ENCODE measurements around the gene CCDC93. TPM values are rescaled to one million over a fixed set of nuclear protein-coding genes. Genes with fewer than 3 reads are reported as not detected.

The CCDC93 gene
- total RNA-seq, 1 donor from 2014 or later: 39.1 TPM

DNA sequence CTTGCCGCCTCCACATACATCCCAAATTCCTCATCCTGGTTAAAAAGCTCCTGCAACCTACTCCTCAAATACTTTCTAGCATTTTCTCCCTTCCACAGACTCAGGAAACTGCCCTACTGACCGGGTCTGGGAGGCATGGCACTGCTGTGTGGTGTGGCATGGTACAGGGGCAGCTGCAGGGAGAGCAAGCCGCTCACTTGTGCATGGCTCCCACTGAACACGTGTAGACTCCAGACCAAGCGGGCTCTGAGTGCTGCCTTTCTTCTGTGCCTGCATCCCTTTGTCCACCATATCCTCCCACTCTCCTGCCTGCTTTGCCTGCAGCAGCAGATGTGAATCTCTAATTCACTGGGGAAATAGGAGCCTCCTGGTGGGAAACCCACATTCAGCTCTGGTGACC lies 72.2 kb downstream of the CCDC93 start:
- Mint-ChIP-seq H3K36me3 (ENCODE audit: low read depth) (peaks cover 4% of the 10 kb centered on the region), H3K9me3 (no peaks in the 10 kb centered on the region)
- DNase-seq (ENCODE audit: low read depth, low spot score): no peak

DNA sequence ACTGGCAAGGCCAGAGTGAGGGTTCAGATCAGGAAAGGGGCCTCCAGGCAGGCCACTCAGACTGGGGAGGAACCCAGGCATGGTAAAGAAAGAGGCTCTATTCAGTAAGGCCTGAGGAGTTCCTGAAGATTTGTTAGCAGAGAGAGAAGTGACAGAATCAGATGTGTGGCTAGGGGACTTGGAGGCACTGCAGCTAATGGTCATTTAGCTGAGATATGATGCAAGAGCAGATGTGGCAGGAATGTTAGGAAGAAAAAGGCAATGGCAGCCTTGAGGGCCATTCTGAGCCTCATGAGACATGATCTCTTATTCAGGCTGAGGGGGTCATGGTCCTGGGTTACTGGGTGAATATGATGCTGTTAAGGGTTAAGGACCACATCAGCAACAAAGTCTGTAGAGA lies 73.4 kb downstream of the CCDC93 start:
- no peak overlapping the region for H3K4me3 Mint-ChIP-seq
- TF ChIP-seq, protein P1, sequence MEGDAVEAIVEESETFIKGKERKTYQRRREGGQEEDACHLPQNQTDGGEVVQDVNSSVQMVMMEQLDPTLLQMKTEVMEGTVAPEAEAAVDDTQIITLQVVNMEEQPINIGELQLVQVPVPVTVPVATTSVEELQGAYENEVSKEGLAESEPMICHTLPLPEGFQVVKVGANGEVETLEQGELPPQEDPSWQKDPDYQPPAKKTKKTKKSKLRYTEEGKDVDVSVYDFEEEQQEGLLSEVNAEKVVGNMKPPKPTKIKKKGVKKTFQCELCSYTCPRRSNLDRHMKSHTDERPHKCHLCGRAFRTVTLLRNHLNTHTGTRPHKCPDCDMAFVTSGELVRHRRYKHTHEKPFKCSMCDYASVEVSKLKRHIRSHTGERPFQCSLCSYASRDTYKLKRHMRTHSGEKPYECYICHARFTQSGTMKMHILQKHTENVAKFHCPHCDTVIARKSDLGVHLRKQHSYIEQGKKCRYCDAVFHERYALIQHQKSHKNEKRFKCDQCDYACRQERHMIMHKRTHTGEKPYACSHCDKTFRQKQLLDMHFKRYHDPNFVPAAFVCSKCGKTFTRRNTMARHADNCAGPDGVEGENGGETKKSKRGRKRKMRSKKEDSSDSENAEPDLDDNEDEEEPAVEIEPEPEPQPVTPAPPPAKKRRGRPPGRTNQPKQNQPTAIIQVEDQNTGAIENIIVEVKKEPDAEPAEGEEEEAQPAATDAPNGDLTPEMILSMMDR (conservative IDR thresholded peaks at IDR 0.05): no peak
- no peak for DNase-seq (ENCODE audit: low read depth, low spot score)
- H3K27me3 Mint-ChIP-seq (ENCODE audit: low read depth): no peaks in the 10 kb centered on the region
- H3K27ac Mint-ChIP-seq (ENCODE audit: unreplicated experiment): no peak overlapping the region
- no peaks in the 10 kb centered on the region for H3K4me1 Mint-ChIP-seq
- peaks cover 4% of the 10 kb centered on the region for H3K36me3 Mint-ChIP-seq (ENCODE audit: low read depth)
- H3K9me3 Mint-ChIP-seq: no peaks in the 10 kb centered on the region

More for the DNA sequence above, 72.2 kb downstream of the CCDC93 start:
- no peak overlapping the region for H3K27ac Mint-ChIP-seq (ENCODE audit: unreplicated experiment)
- TF ChIP-seq, protein P1 (conservative IDR thresholded peaks at IDR 0.05): no peak
- H3K4me3 Mint-ChIP-seq: no peak overlapping the region
- no peaks in the 10 kb centered on the region for H3K27me3 Mint-ChIP-seq (ENCODE audit: low read depth)
- no peaks in the 10 kb centered on the region for H3K4me1 Mint-ChIP-seq

DNA sequence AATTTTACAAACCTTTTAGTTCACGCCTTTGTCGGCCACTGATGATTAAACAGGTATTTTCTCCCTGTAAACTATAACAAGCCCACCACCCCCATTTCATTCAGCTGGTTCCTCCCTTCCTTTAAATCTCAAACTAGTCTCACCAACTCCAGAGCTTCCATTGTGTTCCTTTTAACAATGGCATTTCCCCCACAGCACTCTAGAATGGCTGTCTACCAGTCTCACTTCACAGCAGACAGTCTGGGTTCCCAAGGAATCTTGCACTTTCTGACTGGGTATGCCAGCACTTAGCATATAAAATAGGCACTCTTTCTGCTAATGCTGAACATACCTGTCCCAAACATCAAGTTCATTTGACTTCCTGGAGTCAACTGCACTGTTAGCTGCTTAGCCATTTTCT lies 75.3 kb downstream of the CCDC93 start:
- H3K27ac Mint-ChIP-seq (ENCODE audit: unreplicated experiment): no peak overlapping the region
- DNase-seq (ENCODE audit: low read depth, low spot score): no peak
- no peaks in the 10 kb centered on the region for H3K9me3 Mint-ChIP-seq
- no peaks in the 10 kb centered on the region for H3K27me3 Mint-ChIP-seq (ENCODE audit: low read depth)
- H3K36me3 Mint-ChIP-seq (ENCODE audit: low read depth): peaks cover 9% of the 10 kb centered on the region
- TF ChIP-seq, protein P1 (conservative IDR thresholded peaks at IDR 0.05): no peak
- no peak overlapping the region for H3K4me3 Mint-ChIP-seq
- H3K4me1 Mint-ChIP-seq: no peaks in the 10 kb centered on the region

DNA sequence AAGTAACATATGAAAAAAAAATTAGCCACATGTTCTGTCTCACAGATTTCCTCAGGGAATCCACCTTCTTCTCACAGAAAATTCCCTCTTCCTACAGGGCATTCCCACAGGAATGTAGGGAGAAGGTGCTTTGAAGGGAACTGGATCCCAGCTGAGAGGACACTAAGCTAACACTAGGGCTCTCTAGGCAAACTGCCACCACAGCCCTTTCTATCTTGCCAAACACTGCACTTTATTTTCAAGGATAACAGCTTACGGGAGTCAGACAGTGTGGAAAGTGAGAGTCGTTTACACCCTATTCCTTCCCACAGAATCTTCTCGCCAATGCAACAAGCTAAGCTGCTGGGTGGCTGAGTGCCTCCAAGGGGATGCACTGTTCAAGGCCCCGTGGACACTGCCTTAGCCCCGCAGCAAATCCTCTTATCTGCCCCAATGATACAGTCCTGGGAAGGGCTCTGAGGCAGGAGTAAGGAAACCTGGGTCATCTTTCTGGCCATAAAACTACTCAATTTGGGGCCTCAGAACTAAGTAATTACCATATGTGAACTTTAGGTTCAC lies 76.9 kb downstream of the CCDC93 start:
- H3K27me3 Mint-ChIP-seq (ENCODE audit: low read depth): no peaks in the 10 kb centered on the region
- DNase-seq (ENCODE audit: low read depth, low spot score): no peak
- no peak overlapping the region for H3K27ac Mint-ChIP-seq (ENCODE audit: unreplicated experiment)
- H3K9me3 Mint-ChIP-seq: no peaks in the 10 kb centered on the region
- H3K4me3 Mint-ChIP-seq: no peak overlapping the region
- H3K4me1 Mint-ChIP-seq: no peaks in the 10 kb centered on the region
- H3K36me3 Mint-ChIP-seq (ENCODE audit: low read depth): peaks cover 12% of the 10 kb centered on the region
- TF ChIP-seq, protein P1 (conservative IDR thresholded peaks at IDR 0.05): no peak

DNA sequence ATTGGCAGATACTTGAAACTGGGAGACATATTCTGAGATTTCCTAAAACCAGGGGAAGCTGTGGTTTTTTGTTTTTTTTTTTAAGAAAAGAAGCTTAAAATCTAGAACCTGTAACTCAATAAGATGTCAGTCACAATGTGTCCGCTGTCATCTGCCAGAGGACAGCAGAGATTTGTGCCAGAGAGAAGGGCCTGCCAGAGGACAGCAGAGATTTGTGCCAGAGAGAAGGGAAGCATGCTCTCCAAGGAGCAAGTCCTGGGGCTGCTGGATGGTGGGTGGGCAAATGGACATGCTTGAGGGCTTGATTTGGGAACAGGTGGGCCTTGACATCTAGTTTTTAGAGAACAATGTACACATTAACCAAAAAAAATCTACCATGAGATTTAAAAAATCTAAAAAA lies 77.9 kb downstream of the CCDC93 start:
- no peak for DNase-seq (ENCODE audit: low read depth, low spot score)
- no peak overlapping the region for H3K4me3 Mint-ChIP-seq
- H3K36me3 Mint-ChIP-seq (ENCODE audit: low read depth): peaks cover 14% of the 10 kb centered on the region
- H3K9me3 Mint-ChIP-seq: no peaks in the 10 kb centered on the region
- TF ChIP-seq, protein P1 (conservative IDR thresholded peaks at IDR 0.05): no peak
- H3K27ac Mint-ChIP-seq (ENCODE audit: unreplicated experiment): no peak overlapping the region
- no peaks in the 10 kb centered on the region for H3K27me3 Mint-ChIP-seq (ENCODE audit: low read depth)
- H3K4me1 Mint-ChIP-seq: no peaks in the 10 kb centered on the region
